Adipose tissue (tissue), 3 donors: ENCODE measurements around the gene RPUSD2. TPM values are rescaled to one million over a fixed set of nuclear protein-coding genes. Genes with fewer than 3 reads are reported as not detected.

Experiments used
- H3K27ac ChIP-seq: one replicate; pipeline ENCODE4 v1.5.1; 2013; ENCODE audit warnings: low read depth, low read length
- WGBS, 3 donors: extraction: QIAGEN DNeasy Blood & Tissue Kit; methylation state at CpG; one replicate each; pipeline ENCODE4 v1.1.7; 2013; 5-methylcytosine and 5-hydroxymethylcytosine counted together
- polyA plus RNA-seq, 3 donors: library from polyadenylated mRNA; stranded (reverse); fragments of 200-250 nt; gene quantifications; one replicate each; pipeline ENCODE4 v1.2.3, GENCODE V29; 2013
- donor health status: healthy with polysubstance abuse.
- donor health status: Bipolar disorder and iron deficiency.
- donor health status: healthy.

RPUSD2 gene
- polyA plus RNA-seq: 1 to 10 TPM; 4.0 to 9.4 (median 7.7) TPM

- 0 to 1% (median 1%) methylated on average over 62 of the region's 62 CpGs for WGBS, 3 donors
- H3K27ac ChIP-seq: no peak within 1 kb of the TSS
These were observed at the start of gene RPUSD2 for GRCh38 chr15:40569129-40569953. Gene RPUSD2 (plus strand): TSS chr15:40569299. CDS start chr15:40569338, 39 bp downstream.

GRCh38 chr15:40523611-40524010 is 45.5 kb upstream of the RPUSD2 start:
- no peak overlapping the region for H3K27ac ChIP-seq

- 62 to 94% (median 92%) methylated on average over 3 of the region's 3 CpGs for WGBS, 3 donors
These were observed 43.2 kb upstream of the RPUSD2 start for GRCh38 chr15:40525855-40526254.

GRCh38 chr15:40528801-40529200 is 40.3 kb upstream of the RPUSD2 start:
- 95 to 96% (median 95%) methylated on average over 6 of the region's 6 CpGs for WGBS, 3 donors
- no peak overlapping the region for H3K27ac ChIP-seq

More at GRCh38 chr15:40525855-40526254, 43.2 kb upstream of the RPUSD2 start:
- no peak overlapping the region for H3K27ac ChIP-seq

- 74 to 94% (median 81%) methylated on average over 4 of the region's 4 CpGs for WGBS, 3 donors
- no peak overlapping the region for H3K27ac ChIP-seq
These were observed 35.2 kb upstream of the RPUSD2 start for GRCh38 chr15:40533763-40534364.

- 53 to 81% (median 54%) methylated on average over 5 of the region's 5 CpGs for WGBS, 3 donors
- H3K27ac ChIP-seq: no peak overlapping the region
These were observed 34.7 kb upstream of the RPUSD2 start for GRCh38 chr15:40534371-40534770.

- 59 to 71% (median 62%) methylated on average over 5 of the region's 5 CpGs for WGBS, 3 donors
- H3K27ac ChIP-seq: no peak overlapping the region
These were observed 32.6 kb upstream of the RPUSD2 start for GRCh38 chr15:40536501-40536900.

- H3K27ac ChIP-seq: no peak overlapping the region
- WGBS, 3 donors: 90 to 97% (median 92%) methylated on average over 6 of the region's 6 CpGs
These were observed 30.1 kb upstream of the RPUSD2 start for GRCh38 chr15:40538976-40539375.

- WGBS, 3 donors: 94 to 100% (median 97%) methylated on average over 3 of the region's 3 CpGs
- no peak overlapping the region for H3K27ac ChIP-seq
These were observed 26.0 kb upstream of the RPUSD2 start for GRCh38 chr15:40543082-40543481.

GRCh38 chr15:40543631-40544294 is 25.3 kb upstream of the RPUSD2 start:
- no peak overlapping the region for H3K27ac ChIP-seq
- 79 to 89% (median 79%) methylated on average over 5 of the region's 5 CpGs for WGBS, 3 donors

- 79 to 84% (median 81%) methylated on average over 1 of the region's 1 CpG for WGBS, 3 donors
- no peak overlapping the region for H3K27ac ChIP-seq
These were observed 23.6 kb upstream of the RPUSD2 start for GRCh38 chr15:40545457-40545856.

GRCh38 chr15:40548610-40549009 is 20.5 kb upstream of the RPUSD2 start:
- H3K27ac ChIP-seq: no peak overlapping the region
- 91 to 96% (median 92%) methylated on average over 2 of the region's 2 CpGs for WGBS, 3 donors

GRCh38 chr15:40549894-40550293 is 19.2 kb upstream of the RPUSD2 start:
- H3K27ac ChIP-seq: no peak overlapping the region
- 38 to 81% (median 71%) methylated on average over 9 of the region's 9 CpGs for WGBS, 3 donors

- H3K27ac ChIP-seq: no peak overlapping the region
- 83 to 93% (median 85%) methylated on average over 6 of the region's 6 CpGs for WGBS, 3 donors
These were observed 18.6 kb upstream of the RPUSD2 start for GRCh38 chr15:40550341-40551037.

- 67 to 89% (median 86%) methylated on average over 4 of the region's 4 CpGs for WGBS, 3 donors
- H3K27ac ChIP-seq: no peak overlapping the region
These were observed 15.0 kb upstream of the RPUSD2 start for GRCh38 chr15:40554161-40554525.

- 93 to 100% (median 94%) methylated on average over 2 of the region's 2 CpGs for WGBS, 3 donors
- H3K27ac ChIP-seq: no peak overlapping the region
These were observed 13.2 kb upstream of the RPUSD2 start for GRCh38 chr15:40555876-40556275.

GRCh38 chr15:40558952-40559742 is 10.0 kb upstream of the RPUSD2 start:
- H3K27ac ChIP-seq: no peak overlapping the region
- 78 to 84% (median 84%) methylated on average over 6 of the region's 6 CpGs for WGBS, 3 donors

GRCh38 chr15:40562691-40563090 is 6.4 kb upstream of the RPUSD2 start:
- WGBS, 3 donors: 74 to 83% (median 78%) methylated on average over 2 of the region's 2 CpGs

More at GRCh38 chr15:40562691-40563090, 6.4 kb upstream of the RPUSD2 start:
- no peak overlapping the region for H3K27ac ChIP-seq
